Endothelial cell of coronary artery (primary cell): ENCODE results near the gene NAMPT. TPM values are rescaled to one million over a fixed set of nuclear protein-coding genes. Genes with fewer than 3 reads are reported as not detected.

Experiments
- total RNA-seq: library from RNA; depleted of rRNA; stranded (reverse); fragments of >200 nt; gene quantifications from 2 replicates; pipeline ENCODE4 v1.2.3, GENCODE V29; 2014

NAMPT gene
- 126 and 212 TPM in 2 replicates for total RNA-seq

GRCh38 chr7:106284714-106285050 is at the start of gene NAMPT:
Gene NAMPT (minus strand): TSS chr7:106284983. CDS start chr7:106284884, 99 bp downstream.

Other genes with a start within 250 kb of the NAMPT start
- 41.7 and 56.0 TPM in 2 replicates for gene SYPL1, start 172.7 kb downstream of the NAMPT start, total RNA-seq